Measurements from ENCODE around the gene CSMD2.

The CSMD2 gene

GRCh38 chr1:33908324-33908956 lies 256.6 kb downstream of the CSMD2 start:
- Histone ChIP-seq H3K79me2 (ENCODE audit: insufficient read depth, low read length) (no peaks in the 10 kb centered on the region), H3K9me3 (ENCODE audit: insufficient read depth, low read length, severe bottlenecking) (no peaks in the 10 kb centered on the region), H3K4me1 (ENCODE audit: insufficient read depth, low read length) (no peaks in the 10 kb centered on the region), H2AFZ (ENCODE audit: low read depth, low read length) (no peak overlapping the region), H3K36me3 (ENCODE audit: insufficient read depth, low read length) (no peaks in the 10 kb centered on the region), H3K4me3 (ENCODE audit: low read depth in 1 of 2, low read length in 2 of 2) (no peak overlapping the region), H3K9ac (ENCODE audit: low read depth, low read length) (no peak overlapping the region), H3K27me3 (ENCODE audit: insufficient read depth, low read length, poor library complexity) (peaks cover 12% of the 10 kb centered on the region), H3K27ac (ENCODE audit: low read length) (no peak overlapping the region), H3K4me2 (ENCODE audit: insufficient read depth, low read length) (no peak overlapping the region), H4K20me1 (ENCODE audit: insufficient read depth, low read length) (no peaks in the 10 kb centered on the region)
- ATAC-seq (ENCODE audit: insufficient read depth, low read depth) (no peak), DNase-seq (no peak)
- no peak for TF ChIP-seq CTCF (IDR thresholded peaks at IDR 0.05; ENCODE audit: borderline replicate concordance, extremely low read depth, low read length, poor library complexity, severe bottlenecking)

GRCh38 chr1:33906156-33906555 lies 258.9 kb downstream of the CSMD2 start:
- H4K20me1 ChIP-seq (ENCODE audit: insufficient read depth, low read length), result no peaks in the 10 kb centered on the region
- H3K36me3 ChIP-seq (ENCODE audit: insufficient read depth, low read length), result no peaks in the 10 kb centered on the region
- TF ChIP-seq CTCF (IDR thresholded peaks at IDR 0.05; ENCODE audit: borderline replicate concordance, extremely low read depth, low read length, poor library complexity, severe bottlenecking), result no peak
- TF ChIP-seq EZH2 (IDR thresholded peaks at IDR 0.05; ENCODE audit: borderline replicate concordance, low read depth, low read length, severe bottlenecking), result no peak
- no peak overlapping the region for H3K4me2 ChIP-seq (ENCODE audit: insufficient read depth, low read length)
- H3K27me3 ChIP-seq (ENCODE audit: insufficient read depth, low read length, poor library complexity), result peaks cover 22% of the 10 kb centered on the region
- H3K9ac ChIP-seq (ENCODE audit: low read depth, low read length), result no peak overlapping the region
- ATAC-seq (ENCODE audit: insufficient read depth, low read depth) (no peak), DNase-seq (no peak)
- H3K27ac ChIP-seq (ENCODE audit: low read length), result no peak overlapping the region
- H3K4me3 ChIP-seq (ENCODE audit: low read depth in 1 of 2, low read length in 2 of 2), result no peak overlapping the region
- no peak overlapping the region for H2AFZ ChIP-seq (ENCODE audit: low read depth, low read length)
- H3K4me1 ChIP-seq (ENCODE audit: insufficient read depth, low read length), result no peaks in the 10 kb centered on the region
- no peaks in the 10 kb centered on the region for H3K9me3 ChIP-seq (ENCODE audit: insufficient read depth, low read length, severe bottlenecking)
- no peaks in the 10 kb centered on the region for H3K79me2 ChIP-seq (ENCODE audit: insufficient read depth, low read length)

GRCh38 chr1:33905241-33905640 lies 259.8 kb downstream of the CSMD2 start:
- DNase-seq (no peak), ATAC-seq (ENCODE audit: insufficient read depth, low read depth) (no peak)
- Histone ChIP-seq H3K4me2 (ENCODE audit: insufficient read depth, low read length) (no peak overlapping the region), H3K36me3 (ENCODE audit: insufficient read depth, low read length) (no peaks in the 10 kb centered on the region), H3K79me2 (ENCODE audit: insufficient read depth, low read length) (no peaks in the 10 kb centered on the region), H2AFZ (ENCODE audit: low read depth, low read length) (no peak overlapping the region), H4K20me1 (ENCODE audit: insufficient read depth, low read length) (no peaks in the 10 kb centered on the region), H3K4me3 (ENCODE audit: low read depth in 1 of 2, low read length in 2 of 2) (no peak overlapping the region), H3K9ac (ENCODE audit: low read depth, low read length) (no peak overlapping the region), H3K9me3 (ENCODE audit: insufficient read depth, low read length, severe bottlenecking) (no peaks in the 10 kb centered on the region), H3K27me3 (ENCODE audit: insufficient read depth, low read length, poor library complexity) (peaks cover 15% of the 10 kb centered on the region), H3K4me1 (ENCODE audit: insufficient read depth, low read length) (no peaks in the 10 kb centered on the region), H3K27ac (ENCODE audit: low read length) (no peak overlapping the region)
- no peak for TF ChIP-seq EZH2 (IDR thresholded peaks at IDR 0.05; ENCODE audit: borderline replicate concordance, low read depth, low read length, severe bottlenecking)
- no peak for TF ChIP-seq CTCF (IDR thresholded peaks at IDR 0.05; ENCODE audit: borderline replicate concordance, extremely low read depth, low read length, poor library complexity, severe bottlenecking)

GRCh38 chr1:33903210-33903589 lies 261.8 kb downstream of the CSMD2 start:
- Histone ChIP-seq H3K27ac (ENCODE audit: low read length) (no peak overlapping the region), H3K79me2 (ENCODE audit: insufficient read depth, low read length) (no peaks in the 10 kb centered on the region), H3K4me1 (ENCODE audit: insufficient read depth, low read length) (no peaks in the 10 kb centered on the region), H4K20me1 (ENCODE audit: insufficient read depth, low read length) (no peaks in the 10 kb centered on the region), H3K4me2 (ENCODE audit: insufficient read depth, low read length) (no peak overlapping the region), H3K4me3 (ENCODE audit: low read depth in 1 of 2, low read length in 2 of 2) (no peak overlapping the region), H3K27me3 (ENCODE audit: insufficient read depth, low read length, poor library complexity) (peaks cover 18% of the 10 kb centered on the region), H3K36me3 (ENCODE audit: insufficient read depth, low read length) (no peaks in the 10 kb centered on the region), H3K9ac (ENCODE audit: low read depth, low read length) (no peak overlapping the region), H2AFZ (ENCODE audit: low read depth, low read length) (no peak overlapping the region), H3K9me3 (ENCODE audit: insufficient read depth, low read length, severe bottlenecking) (no peaks in the 10 kb centered on the region)
- no peak for DNase-seq
- no peak for ATAC-seq (ENCODE audit: insufficient read depth, low read depth)
- TF ChIP-seq EZH2 (IDR thresholded peaks at IDR 0.05; ENCODE audit: borderline replicate concordance, low read depth, low read length, severe bottlenecking) (no peak), CTCF (IDR thresholded peaks at IDR 0.05; ENCODE audit: borderline replicate concordance, extremely low read depth, low read length, poor library complexity, severe bottlenecking) (no peak)
